HuH-7.5 (cell line): ENCODE measurements around the gene ARMC10.
"Not testable (repeated sequence)": the region's sequence is repeated elsewhere in the genome, so short reads cannot be mapped to it uniquely, and the experiment has no call there.

Experiments used
- DNase-seq: peaks from one replicate; pipeline ENCODE4 v3.0.0; 2011; ENCODE audit warnings: low spot score

ARMC10 gene

DNA sequence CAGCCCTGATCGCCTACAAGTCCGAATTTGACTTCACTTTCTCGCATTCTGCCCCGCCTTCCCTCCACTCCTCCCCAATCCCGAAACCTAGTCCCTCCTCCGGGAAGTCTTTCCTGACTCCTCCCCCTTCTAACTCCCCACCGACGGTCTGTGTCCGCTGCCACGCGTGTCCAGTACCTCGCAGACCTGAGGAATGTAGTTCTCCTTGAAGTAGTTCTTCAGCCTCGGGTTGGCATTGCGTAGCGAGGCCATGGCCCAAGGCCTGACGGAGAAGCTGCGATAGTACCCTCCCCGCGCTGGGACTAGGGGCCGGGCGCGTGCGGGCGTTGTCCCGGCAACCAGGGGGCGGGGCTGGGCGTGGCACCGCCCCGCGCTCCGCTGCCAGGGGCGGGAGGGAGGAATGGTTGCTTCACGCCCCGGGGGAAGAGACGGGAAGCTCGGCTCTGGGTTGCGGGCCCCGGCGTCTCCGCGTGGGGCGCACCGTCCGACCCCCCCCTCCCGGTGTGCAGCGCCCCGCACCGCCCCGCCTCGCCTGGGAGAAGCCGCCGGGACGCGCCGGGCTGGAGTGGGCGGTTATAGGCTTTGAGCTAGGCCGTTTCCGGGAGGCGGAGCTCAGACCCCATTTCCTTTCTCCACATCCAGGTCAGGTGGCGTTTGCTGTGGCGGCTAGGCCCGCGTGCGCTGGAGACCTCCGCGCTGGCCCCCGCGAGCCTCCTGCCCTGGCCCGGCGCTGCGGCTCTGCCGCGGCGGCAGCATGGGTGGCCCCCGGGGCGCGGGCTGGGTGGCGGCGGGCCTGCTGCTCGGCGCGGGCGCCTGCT lies at the start of gene ARMC10, which contains the start of gene FBXL13:
TSS of gene ARMC10 (plus strand) at position 622 of the 818 bp plus-strand sequence. CDS start at position 755, 133 bp downstream.
TSS of gene FBXL13 (minus strand) at position 278 of the 818 bp plus-strand sequence.
- DNase-seq, result peak; percentile 85

- no peak for DNase-seq
Measured at GRCh38 chr7:103025341-103025740, 49.6 kb upstream of the ARMC10 start.

GRCh38 chr7:103031024-103031423 lies 43.9 kb upstream of the ARMC10 start:
- no peak for DNase-seq

DNA sequence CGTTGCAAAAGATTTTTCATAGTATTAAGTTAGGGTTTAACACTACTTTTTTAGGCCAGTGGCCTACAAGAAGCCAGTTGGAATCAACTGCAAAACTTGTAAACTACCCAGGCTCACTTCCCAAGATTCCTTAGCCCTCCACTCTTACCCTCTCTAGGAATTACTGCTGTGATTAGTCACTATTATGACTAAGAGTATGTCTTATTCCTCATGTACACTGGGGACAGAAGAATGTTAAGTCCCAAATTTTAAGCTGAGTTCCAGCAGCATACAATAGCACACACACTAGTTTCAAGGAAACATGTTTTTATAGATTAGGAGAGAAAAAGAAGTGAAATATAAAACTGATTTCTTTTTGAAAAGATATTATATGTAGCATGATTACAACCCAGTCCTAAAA lies 43.2 kb upstream of the ARMC10 start:
- no peak for DNase-seq

DNA sequence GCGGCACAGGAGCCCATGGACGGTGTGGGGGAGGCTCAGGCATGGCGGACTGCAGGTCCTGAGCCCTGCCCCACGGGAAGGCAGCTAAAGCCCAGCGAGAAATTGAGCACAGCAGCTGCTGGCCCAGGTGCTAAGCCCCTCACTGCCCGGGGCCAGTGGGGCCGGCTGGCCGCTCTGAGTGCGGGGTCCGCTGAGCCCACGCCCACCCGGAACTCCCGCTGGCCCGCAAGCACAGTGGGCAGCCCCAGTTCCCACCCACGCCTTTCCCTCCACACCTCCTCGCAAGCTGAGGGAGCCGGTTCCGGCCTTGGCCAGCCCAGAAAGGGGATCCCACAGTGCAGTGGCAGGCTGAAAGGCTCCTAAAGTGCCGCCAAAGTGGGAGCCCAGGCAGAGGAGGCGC lies 40.6 kb upstream of the ARMC10 start:
- not testable (repeated sequence) for DNase-seq

GRCh38 chr7:103037476-103037822 lies 37.5 kb upstream of the ARMC10 start:
- no peak for DNase-seq

GRCh38 chr7:103037823-103038739 lies 36.9 kb upstream of the ARMC10 start:
- DNase-seq, result not testable (repeated sequence)

GRCh38 chr7:103041815-103042214 lies 33.1 kb upstream of the ARMC10 start:
- not testable (repeated sequence) for DNase-seq

DNA sequence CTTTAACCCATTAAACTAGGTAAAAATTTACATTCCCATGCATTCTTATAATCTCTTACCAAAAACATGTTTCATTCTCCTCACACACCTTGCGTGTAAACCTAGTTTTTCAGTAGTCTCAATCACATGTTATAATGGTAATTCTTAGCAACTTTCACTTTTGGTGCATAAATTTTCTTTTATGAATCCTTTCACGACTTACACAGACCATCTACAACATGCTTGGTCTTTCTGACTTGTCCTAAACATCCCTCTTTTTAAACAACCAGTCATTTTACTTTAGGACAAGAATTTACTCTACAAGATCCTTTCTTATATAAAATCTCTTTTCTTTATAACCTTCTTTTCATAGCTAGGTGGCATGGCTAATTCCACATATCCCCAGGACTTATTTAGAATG lies 26.1 kb upstream of the ARMC10 start:
- DNase-seq, result no peak

GRCh38 chr7:103051519-103051918 lies 23.4 kb upstream of the ARMC10 start:
- no peak for DNase-seq

DNA sequence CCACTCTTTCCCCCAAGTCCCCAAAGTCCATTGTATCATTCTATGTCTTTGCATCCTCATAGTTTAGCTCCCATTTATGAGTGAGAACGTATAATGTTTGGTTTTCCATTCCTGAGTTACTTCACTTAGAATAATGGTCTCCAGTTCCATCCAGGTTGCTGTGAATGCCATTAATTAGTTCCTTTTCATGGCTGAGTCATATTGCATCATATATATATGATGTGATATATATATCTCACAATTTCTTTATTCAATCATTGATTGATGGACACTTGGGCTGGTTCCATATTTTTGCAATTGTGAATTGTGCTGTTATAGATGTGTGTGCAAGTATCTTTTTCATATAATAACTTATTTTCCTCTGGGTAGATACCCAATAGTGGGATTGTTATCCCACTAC lies 18.9 kb upstream of the ARMC10 start:
- DNase-seq, result not testable (repeated sequence)

DNA sequence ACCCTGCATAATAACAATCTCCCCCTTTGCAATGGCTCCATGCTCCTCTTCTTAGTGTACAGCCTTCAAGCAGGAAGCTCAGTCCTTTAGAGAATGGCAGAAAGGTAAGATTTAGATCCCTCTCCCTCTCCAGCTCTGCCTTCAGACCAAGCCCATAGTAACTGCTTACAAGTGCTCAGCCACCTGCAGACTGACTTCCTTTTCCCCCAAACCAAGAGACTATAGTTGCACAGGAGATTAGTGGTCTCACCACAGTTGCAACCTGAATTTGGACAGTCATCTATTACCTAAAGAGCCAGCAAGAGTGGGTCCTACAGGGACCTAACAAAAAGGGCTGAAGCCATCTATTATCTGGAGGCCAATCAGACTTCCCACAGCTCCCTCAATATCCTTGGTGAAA lies 16.8 kb upstream of the ARMC10 start:
- DNase-seq, result no peak

DNA sequence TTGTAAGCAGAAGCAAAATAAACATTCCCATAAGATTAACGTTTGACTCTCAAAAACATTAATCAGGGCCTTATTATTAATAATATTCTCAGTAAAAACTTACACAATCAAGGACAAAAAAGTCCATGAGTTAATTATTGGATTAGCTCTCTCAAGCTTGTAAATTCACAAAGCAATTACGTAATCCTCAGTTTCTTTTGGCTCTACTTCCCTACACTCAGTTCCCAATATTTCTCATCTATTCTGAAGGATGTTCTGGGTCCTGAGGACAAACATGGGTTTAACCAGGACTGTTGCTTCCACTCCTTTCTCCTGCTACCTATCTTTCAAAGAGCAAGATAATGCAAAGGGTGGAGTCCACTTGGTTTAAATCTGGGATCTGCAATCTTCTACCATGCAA lies 15.5 kb upstream of the ARMC10 start:
- no peak for DNase-seq

- no peak for DNase-seq
Measured at GRCh38 chr7:103063895-103064294, 11.0 kb upstream of the ARMC10 start.

GRCh38 chr7:103065667-103066066 lies 9.3 kb upstream of the ARMC10 start:
- DNase-seq, result peak; percentile 26

DNA sequence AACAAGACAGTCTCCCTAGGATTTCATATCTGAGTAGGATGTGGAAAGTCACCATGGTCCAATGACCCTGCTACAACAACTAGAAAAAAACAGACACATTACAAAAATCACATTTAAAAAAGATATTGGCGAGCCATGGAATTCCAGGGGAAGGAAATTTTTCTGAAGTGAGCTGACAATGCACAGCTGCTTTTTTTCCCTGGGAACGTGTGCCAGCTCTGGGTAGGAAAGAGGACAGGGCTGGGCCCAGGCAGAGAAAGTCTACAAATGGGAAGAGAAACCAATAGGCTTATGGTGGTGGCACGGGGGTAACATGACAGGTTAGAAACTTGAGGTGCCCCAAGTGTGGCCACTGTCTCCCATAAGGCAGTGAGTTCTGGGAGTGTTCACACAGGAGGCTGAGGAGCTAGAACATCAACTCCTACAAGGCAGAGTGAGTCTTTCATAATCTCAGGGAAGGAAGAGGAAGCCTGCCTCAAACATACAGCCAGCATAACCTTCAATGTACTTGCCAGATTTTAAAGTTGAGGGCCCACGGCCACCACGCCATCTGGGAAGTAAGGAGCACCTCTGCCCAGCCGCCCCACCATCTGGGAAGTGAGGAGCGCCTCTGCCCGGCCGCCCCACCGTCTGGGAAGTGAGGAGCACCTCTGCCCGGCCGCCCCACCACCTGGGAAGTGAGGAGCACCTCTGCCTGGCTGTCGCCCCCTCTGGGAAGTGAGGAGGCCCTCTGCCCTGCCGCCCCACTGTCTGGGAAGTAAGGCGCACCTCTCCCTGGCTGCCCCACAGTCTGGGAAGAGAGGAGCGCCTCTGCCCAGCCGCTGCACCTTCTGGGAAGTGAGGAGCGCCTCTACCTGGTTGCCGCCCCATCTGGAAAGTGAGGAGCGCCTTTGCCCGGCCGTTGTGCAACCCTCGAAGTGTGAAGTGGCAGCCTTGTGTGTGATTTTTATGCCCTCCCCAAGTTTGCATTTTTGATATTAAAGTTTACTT lies 6.2 kb upstream of the ARMC10 start:
- DNase-seq, result no peak

- no peak for DNase-seq
Measured at GRCh38 chr7:103071000-103071399, 3.9 kb upstream of the ARMC10 start.

GRCh38 chr7:103073989-103074518 lies 886 bp upstream of the ARMC10 start:
- DNase-seq, result peak; percentile 14

DNA sequence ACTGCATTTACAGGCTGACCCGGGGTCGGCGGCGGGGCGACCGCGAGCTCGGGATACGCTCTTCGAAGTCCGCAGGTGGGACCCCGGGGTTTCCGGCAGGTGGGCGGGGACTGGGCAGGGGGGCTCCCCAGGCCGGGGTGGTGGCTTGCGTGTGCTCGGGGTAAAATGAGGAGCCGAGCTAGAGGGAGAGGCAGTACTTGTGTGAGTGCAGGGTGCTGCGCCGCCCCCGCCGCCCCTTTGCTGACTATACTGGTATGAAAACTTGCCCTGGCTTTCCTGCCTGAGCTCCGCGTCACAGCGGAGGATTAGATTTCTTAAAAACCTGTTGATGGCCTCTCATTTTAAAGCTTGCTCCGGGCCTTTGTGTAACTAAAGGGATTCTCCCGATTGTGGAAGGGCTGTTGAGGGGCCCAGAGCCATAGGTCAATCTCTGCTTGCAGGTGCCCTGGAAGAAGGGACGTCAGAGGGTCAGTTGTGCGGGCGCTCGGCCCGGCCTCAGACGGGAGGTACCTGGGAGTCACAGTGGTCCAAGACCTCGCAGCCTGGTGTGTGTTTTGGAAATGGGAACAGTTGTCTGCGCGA lies 488 bp downstream of the ARMC10 start:
- DNase-seq, result peak; percentile 46

- no peak for DNase-seq
Measured at GRCh38 chr7:103076764-103077163, 1.8 kb downstream of the ARMC10 start.

DNA sequence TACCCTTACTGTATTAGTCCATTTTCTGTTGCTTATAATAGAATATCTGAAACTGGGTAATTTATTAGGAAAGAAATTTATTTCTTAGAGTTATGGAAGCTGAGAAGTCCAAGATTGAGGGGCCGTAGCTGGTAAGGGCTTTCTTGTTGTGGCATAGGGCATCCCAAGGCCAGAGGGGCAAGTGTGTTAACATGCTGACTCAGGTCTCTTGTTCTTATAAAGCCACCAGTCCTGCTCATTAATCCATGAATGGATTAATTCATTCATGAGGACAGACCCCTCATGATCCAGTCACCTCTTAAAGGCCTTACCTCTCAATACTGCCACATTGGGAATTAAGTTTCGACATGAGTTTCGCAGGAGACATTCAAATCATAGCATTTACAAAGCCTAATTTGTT lies 2.4 kb downstream of the ARMC10 start:
- DNase-seq, result no peak
